ENCODE results near the gene TGFBR2.

Gene TGFBR2

GRCh38 chr3:30675774-30676173 lies 69.4 kb downstream of the TGFBR2 start:
- in situ Hi-C loops (cut with HindIII; ENCODE audit: low sequenced_read_pairs), result no loop called here
- no peak overlapping the region for H3K4me3 ChIP-seq (ENCODE audit: low read depth, low read length)
- no peak for DNase-seq (ENCODE audit: low read depth, low spot score)
- no peak for TF ChIP-seq CTCF (IDR thresholded peaks at IDR 0.05; ENCODE audit: low read depth, low read length)

GRCh38 chr3:30676424-30677346 lies 70.3 kb downstream of the TGFBR2 start:
- in situ Hi-C loops (cut with HindIII; ENCODE audit: low sequenced_read_pairs), result no loop called here
- DNase-seq (ENCODE audit: low read depth, low spot score), result no peak
- H3K4me3 ChIP-seq (ENCODE audit: low read depth, low read length), result no peak overlapping the region
- TF ChIP-seq CTCF (IDR thresholded peaks at IDR 0.05; ENCODE audit: low read depth, low read length), result no peak

GRCh38 chr3:30677347-30677685 lies 70.9 kb downstream of the TGFBR2 start:
- no peak for TF ChIP-seq CTCF (IDR thresholded peaks at IDR 0.05; ENCODE audit: low read depth, low read length)
- no peak overlapping the region for H3K4me3 ChIP-seq (ENCODE audit: low read depth, low read length)
- in situ Hi-C loops (cut with HindIII; ENCODE audit: low sequenced_read_pairs), result no loop called here
- DNase-seq (ENCODE audit: low read depth, low spot score), result no peak

- in situ Hi-C loops (cut with HindIII; ENCODE audit: low sequenced_read_pairs), result no loop called here
- TF ChIP-seq CTCF (IDR thresholded peaks at IDR 0.05; ENCODE audit: low read depth, low read length), result no peak
- DNase-seq (ENCODE audit: low read depth, low spot score), result no peak
- H3K4me3 ChIP-seq (ENCODE audit: low read depth, low read length), result no peak overlapping the region
Observed at GRCh38 chr3:30679045-30679444, 72.6 kb downstream of the TGFBR2 start.

- H3K4me3 ChIP-seq (ENCODE audit: low read depth, low read length), result no peak overlapping the region
- DNase-seq (ENCODE audit: low read depth, low spot score), result peak; percentile 61
- TF ChIP-seq CTCF (IDR thresholded peaks at IDR 0.05; ENCODE audit: low read depth, low read length), result no peak
- in situ Hi-C loops (cut with HindIII; ENCODE audit: low sequenced_read_pairs), result no loop called here
Observed at GRCh38 chr3:30680789-30681648, 74.6 kb downstream of the TGFBR2 start.

GRCh38 chr3:30681649-30682211 lies 75.3 kb downstream of the TGFBR2 start:
- peak; percentile 33 for DNase-seq (ENCODE audit: low read depth, low spot score)
- in situ Hi-C loops (cut with HindIII; ENCODE audit: low sequenced_read_pairs), result no loop called here
- no peak for TF ChIP-seq CTCF (IDR thresholded peaks at IDR 0.05; ENCODE audit: low read depth, low read length)
- H3K4me3 ChIP-seq (ENCODE audit: low read depth, low read length), result no peak overlapping the region

All from astrocyte of the spinal cord (primary cell).